ENCODE data around the gene FANCM.

Gene FANCM

GRCh38 chr14:45135659-45136395, at the start of gene FANCM:
FANCM (plus strand) TSS chr14:45135930; CDS start chr14:45136032, 102 bp downstream.
- peak within 1 kb of the TSS; percentile 90 for H3K27ac ChIP-seq
- TF ChIP-seq CTCF (conservative IDR thresholded peaks at IDR 0.05) (no peak), ZFX (IDR thresholded peaks at IDR 0.05) (no peak)

- TF ChIP-seq CTCF (conservative IDR thresholded peaks at IDR 0.05) (no peak), ZFX (IDR thresholded peaks at IDR 0.05) (no peak)
- no peak overlapping the region for H3K27ac ChIP-seq
Observed at GRCh38 chr14:45089813-45090212, 45.9 kb upstream of the FANCM start.

- TF ChIP-seq CTCF (conservative IDR thresholded peaks at IDR 0.05) (no peak), ZFX (IDR thresholded peaks at IDR 0.05) (no peak)
- H3K27ac ChIP-seq, result no peak overlapping the region
Observed at GRCh38 chr14:45091710-45092109, 44.0 kb upstream of the FANCM start.

GRCh38 chr14:45094275-45094674, 41.5 kb upstream of the FANCM start:
- TF ChIP-seq CTCF (conservative IDR thresholded peaks at IDR 0.05), result no peak
- TF ChIP-seq ZFX (IDR thresholded peaks at IDR 0.05), result no peak
- H3K27ac ChIP-seq, result no peak overlapping the region

GRCh38 chr14:45095143-45095542, 40.6 kb upstream of the FANCM start:
- TF ChIP-seq ZFX (IDR thresholded peaks at IDR 0.05) (no peak), CTCF (conservative IDR thresholded peaks at IDR 0.05) (no peak)
- no peak overlapping the region for H3K27ac ChIP-seq

GRCh38 chr14:45096218-45096617, 39.5 kb upstream of the FANCM start:
- TF ChIP-seq CTCF (conservative IDR thresholded peaks at IDR 0.05), result no peak
- TF ChIP-seq ZFX (IDR thresholded peaks at IDR 0.05), result no peak
- no peak overlapping the region for H3K27ac ChIP-seq

GRCh38 chr14:45103806-45104205, 31.9 kb upstream of the FANCM start:
- TF ChIP-seq CTCF (conservative IDR thresholded peaks at IDR 0.05), result no peak
- TF ChIP-seq ZFX (IDR thresholded peaks at IDR 0.05), result no peak
- H3K27ac ChIP-seq, result no peak overlapping the region

All from C4-2B (cell line).